ENCODE measurements around the gene EEF1A2.
A peak's percentile ranks its signal among the peaks of the same experiment; 100 is the strongest.

EEF1A2 gene

GRCh38 chr20:63443606-63444395 is 55.1 kb downstream of the EEF1A2 start:
- no peak for TF ChIP-seq CTCF (IDR thresholded peaks at IDR 0.05; ENCODE audit: insufficient read depth, low read length, poor library complexity, severe bottlenecking)
- H3K36me3 ChIP-seq (ENCODE audit: control insufficient read depth, insufficient read depth, low read length) = no peaks in the 10 kb centered on the region
- DNase-seq (ENCODE audit: extremely low read depth, insufficient read length) = no peak
- H3K4me3 ChIP-seq (replicated peaks; ENCODE audit: low read depth, low read length) = no peak overlapping the region
- no peaks in the 10 kb centered on the region for H3K27me3 ChIP-seq (replicated peaks; ENCODE audit: control insufficient read depth, insufficient read depth, low read length)

DNA sequence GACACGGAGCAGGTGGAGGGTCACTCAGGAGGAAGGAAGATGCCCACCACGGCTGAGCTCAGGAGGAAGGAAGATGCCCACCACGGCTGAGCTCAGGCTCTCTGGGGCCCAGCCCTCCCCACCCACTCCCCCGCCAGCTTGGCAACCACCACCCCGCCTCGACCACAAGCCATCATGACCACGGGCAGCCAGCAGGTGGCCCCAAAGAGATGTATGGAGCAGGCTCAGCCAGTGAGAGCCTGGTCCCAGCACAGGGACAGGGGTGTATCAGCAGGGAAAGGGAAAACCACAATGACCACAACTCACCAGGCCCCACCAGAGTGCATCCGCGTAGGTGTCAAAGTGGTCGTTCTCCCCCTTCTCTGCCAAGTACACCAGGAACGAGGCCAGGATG is 56.8 kb downstream of the EEF1A2 start:
- DNase-seq (ENCODE audit: extremely low read depth, insufficient read length) = peak; percentile 71
- Histone ChIP-seq H3K27me3 (replicated peaks; ENCODE audit: control insufficient read depth, insufficient read depth, low read length) (no peaks in the 10 kb centered on the region), H3K36me3 (ENCODE audit: control insufficient read depth, insufficient read depth, low read length) (no peaks in the 10 kb centered on the region), H3K4me3 (replicated peaks; ENCODE audit: low read depth, low read length) (no peak overlapping the region)
- peak; percentile 83 for TF ChIP-seq CTCF (IDR thresholded peaks at IDR 0.05; ENCODE audit: insufficient read depth, low read length, poor library complexity, severe bottlenecking)

DNA sequence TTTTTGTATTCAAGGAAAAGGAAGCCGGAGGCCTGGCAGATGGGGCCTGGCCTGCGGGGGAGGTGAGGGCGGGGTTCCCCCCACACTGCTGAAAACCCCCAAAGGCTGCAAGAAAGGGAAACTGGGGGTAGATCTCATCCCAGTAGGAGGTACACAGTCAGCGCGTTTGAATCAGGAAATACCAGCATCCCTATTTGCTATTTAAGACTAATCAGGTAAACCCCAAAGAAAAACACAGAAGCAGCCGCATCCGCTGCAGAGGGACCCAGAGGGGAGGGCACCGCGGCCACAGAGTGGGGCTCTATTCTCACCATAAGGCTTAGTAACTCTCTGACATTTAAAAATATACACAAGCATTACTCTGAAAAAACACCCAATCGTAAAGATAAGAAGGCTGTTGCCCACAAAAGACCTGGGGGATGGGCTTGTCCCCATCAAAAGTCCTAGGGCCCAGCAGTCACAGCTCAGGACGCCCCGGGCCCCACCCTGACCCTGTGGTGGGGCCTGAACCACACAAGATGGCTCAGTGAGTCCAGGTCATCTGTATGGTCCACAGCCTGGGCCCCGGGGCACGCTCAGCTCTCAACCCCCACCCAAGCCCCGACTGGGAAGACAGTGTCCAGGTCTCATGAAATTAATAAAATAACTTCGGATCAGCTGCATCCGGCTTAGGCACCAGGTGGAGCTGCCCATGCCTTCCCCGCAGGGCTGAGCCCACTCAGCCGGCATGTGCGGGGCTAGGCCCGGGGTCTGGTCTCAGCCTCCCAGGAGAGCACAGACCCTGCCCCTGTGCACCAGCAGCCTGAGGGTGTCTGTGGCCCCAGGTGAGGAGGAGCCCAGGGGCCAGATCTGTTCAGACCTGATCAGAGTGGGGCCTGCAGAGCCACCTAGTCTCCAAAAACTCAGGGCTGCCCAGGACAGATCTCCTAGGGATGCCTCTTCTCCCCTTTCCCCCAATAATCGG is 57.5 kb downstream of the EEF1A2 start:
- peak; percentile 76 for DNase-seq (ENCODE audit: extremely low read depth, insufficient read length)
- TF ChIP-seq CTCF (IDR thresholded peaks at IDR 0.05; ENCODE audit: insufficient read depth, low read length, poor library complexity, severe bottlenecking) = no peak
- no peaks in the 10 kb centered on the region for H3K27me3 ChIP-seq (replicated peaks; ENCODE audit: control insufficient read depth, insufficient read depth, low read length)

DNA sequence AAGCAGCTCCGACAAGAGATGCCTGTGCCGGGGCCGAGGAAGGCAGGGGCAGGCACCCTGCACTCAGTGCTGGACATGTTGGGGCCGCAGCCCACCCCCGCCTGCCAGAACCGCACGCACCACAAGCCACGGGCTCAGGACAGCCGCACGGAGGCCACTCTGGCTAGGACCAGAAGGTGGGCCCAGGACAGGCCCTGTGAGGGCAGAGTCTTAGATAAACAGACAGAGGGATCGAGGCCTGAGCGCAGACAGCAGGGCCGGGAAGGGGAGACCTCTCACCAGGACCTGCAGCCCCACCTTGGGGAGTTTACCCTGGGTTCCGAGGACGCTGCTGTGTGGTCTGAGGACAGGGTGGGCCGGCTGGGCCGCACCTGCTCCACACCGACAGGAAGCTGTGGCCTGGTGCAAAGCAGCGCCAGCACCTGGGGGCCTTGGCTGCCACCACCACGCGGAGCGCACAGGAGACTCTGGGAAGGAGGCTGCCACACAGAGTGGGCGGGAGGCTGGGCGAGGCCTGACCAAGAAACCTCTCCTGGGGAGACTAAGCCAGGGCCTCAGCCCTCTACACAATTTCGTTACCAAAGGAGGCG is 58.4 kb downstream of the EEF1A2 start:
- Histone ChIP-seq H3K4me3 (replicated peaks; ENCODE audit: low read depth, low read length) (no peak overlapping the region), H3K36me3 (ENCODE audit: control insufficient read depth, insufficient read depth, low read length) (no peaks in the 10 kb centered on the region), H3K27me3 (replicated peaks; ENCODE audit: control insufficient read depth, insufficient read depth, low read length) (no peaks in the 10 kb centered on the region)
- no peak for DNase-seq (ENCODE audit: extremely low read depth, insufficient read length)
- TF ChIP-seq CTCF (IDR thresholded peaks at IDR 0.05; ENCODE audit: insufficient read depth, low read length, poor library complexity, severe bottlenecking) = no peak

More for the DNA sequence above, 57.5 kb downstream of the EEF1A2 start:
- Histone ChIP-seq H3K36me3 (ENCODE audit: control insufficient read depth, insufficient read depth, low read length) (no peaks in the 10 kb centered on the region), H3K4me3 (replicated peaks; ENCODE audit: low read depth, low read length) (no peak overlapping the region)

DNA sequence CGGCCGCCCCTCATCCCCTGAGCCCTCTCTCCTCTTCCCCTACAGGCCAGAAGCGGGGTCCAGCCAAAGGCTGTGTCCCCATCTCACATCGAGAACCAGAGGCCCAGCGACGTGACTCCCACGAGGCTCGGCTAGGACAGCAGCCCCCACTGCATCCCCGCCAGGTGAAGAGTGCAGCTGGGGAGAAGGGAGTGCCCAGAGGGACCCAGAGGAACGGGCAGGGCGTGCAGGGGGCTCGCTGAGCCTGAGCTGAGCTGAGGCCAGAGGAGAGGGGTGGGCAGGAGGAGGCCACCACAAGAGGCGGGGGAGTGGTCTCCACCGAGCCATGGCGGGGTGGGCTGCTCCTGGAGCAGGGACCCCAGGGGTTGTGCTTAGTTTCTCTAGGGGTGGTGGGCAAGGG is 59.0 kb downstream of the EEF1A2 start:
- no peaks in the 10 kb centered on the region for H3K36me3 ChIP-seq (ENCODE audit: control insufficient read depth, insufficient read depth, low read length)
- TF ChIP-seq CTCF (IDR thresholded peaks at IDR 0.05; ENCODE audit: insufficient read depth, low read length, poor library complexity, severe bottlenecking) = no peak
- H3K4me3 ChIP-seq (replicated peaks; ENCODE audit: low read depth, low read length) = no peak overlapping the region
- no peak for DNase-seq (ENCODE audit: extremely low read depth, insufficient read length)
- H3K27me3 ChIP-seq (replicated peaks; ENCODE audit: control insufficient read depth, insufficient read depth, low read length) = no peaks in the 10 kb centered on the region
